GM12878 (cell line): Measurements from ENCODE around the gene RTEL1. TPM values are rescaled to one million over a fixed set of nuclear protein-coding genes. Genes with fewer than 3 reads are reported as not detected.
A peak's percentile ranks its signal among the peaks of the same experiment; 100 is the strongest.

Source experiments
- ATAC-seq: fragments of 200-7000 bp; cut with Tn5 transposase; 3 replicates; pipeline ENCODE4 v1.9.1; 2020; ENCODE audit warnings: mild to moderate bottlenecking, moderate library complexity
- BruUV-seq: library from RNA; stranded (reverse); fragments of 400-500 nt; replicated peaks from 2 replicates; lab custom pipeline; 2021; lab: Mats Ljungman, UMichigan
- CTCF ChIA-PET: fragments of 300-600 bp; sonication (Branson Sonifier 250); formaldehyde crosslinking; extraction: SDS; loops from one replicate; lab custom pipeline; 2021; ENCODE audit warnings: inconsistent platforms; lab: Yijun Ruan, JAX
- POLR2A ChIA-PET: fragments of 350-600 bp; formaldehyde crosslinking; extraction: SDS; loops from one replicate; lab custom pipeline; 2021; ENCODE audit warnings: inconsistent platforms; lab: Charles Lee
- RAD21 ChIA-PET: fragments of 300-600 bp; sonication (Branson Sonifier 250); formaldehyde crosslinking; loops from one replicate; lab custom pipeline; 2023; ENCODE audit warnings: antibody characterized with exemption; ENCODE audit not compliant: unreplicated experiment; lab: Charles Lee
- SMC1A ChIA-PET: fragments of 300-600 bp; sonication (Branson Sonifier 250); formaldehyde crosslinking; loops from one replicate; lab custom pipeline; 2023; ENCODE audit not compliant: unreplicated experiment, uncharacterized antibody; lab: Charles Lee
- DNase-seq: peaks from one replicate; pipeline ENCODE4 v3.0.0-alpha.2; 2011; ENCODE audit warnings: low read depth, low spot score
- FAIRE-seq: peaks from 3 replicates; lab custom pipeline; 2011; peaks lifted over from hg19 to GRCh38; lab: Jason Lieb, UNC
- H2AFZ ChIP-seq: 2 replicates; pipeline ENCODE4 v1.6.0; 2011; ENCODE audit warnings: low read depth, low read length, control low read depth; ENCODE audit not compliant: control insufficient read depth
- H3K27ac ChIP-seq: 2 replicates; pipeline ENCODE4 v1.5.1; 2011; ENCODE audit warnings: control low read depth; ENCODE audit not compliant: control insufficient read depth, insufficient read depth
- H3K27me3 ChIP-seq, 2 experiments: replicated peaks in 1 of 2; 2 replicates each; pipeline versions ENCODE4 v1.6.0 to v1.6.1; 2011; ENCODE audit warnings: low read length in 1 of 2; ENCODE audit not compliant: control insufficient read depth in 2 of 2, insufficient read depth in 2 of 2
- H3K36me3 ChIP-seq, 2 experiments: 2 replicates each; pipeline ENCODE4 v1.5.1; 2011; ENCODE audit warnings: low read length in 1 of 2; ENCODE audit not compliant: control insufficient read depth in 2 of 2, insufficient read depth in 2 of 2
- H3K4me1 ChIP-seq: 2 replicates; pipeline ENCODE4 v1.6.1; 2011; ENCODE audit warnings: mild to moderate bottlenecking, low read length, moderate library complexity, mixed read lengths; ENCODE audit not compliant: control insufficient read depth, insufficient read depth
- H3K4me2 ChIP-seq: 2 replicates; pipeline ENCODE4 v1.6.0; 2011; ENCODE audit warnings: control low read depth; ENCODE audit not compliant: control insufficient read depth, insufficient read depth
- H3K4me3 ChIP-seq: fragments of 200-600 bp; sonication (generic); 2 replicates; pipeline ENCODE4 v1.5.1; 2016
- H3K79me2 ChIP-seq: 2 replicates; pipeline ENCODE4 v1.6.0; 2011; ENCODE audit warnings: low read length; ENCODE audit not compliant: control insufficient read depth, insufficient read depth
- H3K9ac ChIP-seq: 2 replicates; pipeline ENCODE4 v1.8.0; 2011; ENCODE audit warnings: low read length, control low read depth, mixed read lengths; ENCODE audit not compliant: control insufficient read depth, insufficient read depth
- H3K9me3 ChIP-seq: replicated peaks from 3 replicates; pipeline ENCODE4 v1.5.1; 2011; ENCODE audit warnings: mild to moderate bottlenecking, low read length; ENCODE audit not compliant: control insufficient read depth, insufficient read depth
- H4K20me1 ChIP-seq: 2 replicates; pipeline ENCODE4 v1.6.0; 2011; ENCODE audit not compliant: control insufficient read depth, insufficient read depth
- BRCA1 ChIP-seq: IDR thresholded peaks from 2 replicates; pipeline ENCODE4 v1.6.1; 2011; ENCODE audit warnings: low read depth, low read length, improper control_type of control experiment
- CBX3 ChIP-seq: fragments of 200-600 bp; sonication (generic); IDR thresholded peaks from 2 replicates; pipeline ENCODE4 v1.6.1; 2016; ENCODE audit warnings: low read depth, borderline replicate concordance
- EED ChIP-seq: sonication (generic); IDR thresholded peaks from 2 replicates; pipeline ENCODE4 v1.6.1; 2016; ENCODE audit warnings: antibody characterized with exemption, low read depth
- ESRRA ChIP-seq: IDR thresholded peaks from 2 replicates; pipeline ENCODE4 v1.6.1; 2012; ENCODE audit warnings: mild to moderate bottlenecking, low read length, improper control_type of control experiment
- MXI1 ChIP-seq: fragments of 150-350 bp; IDR thresholded peaks from 2 replicates; pipeline ENCODE4 v1.6.1; 2011; ENCODE audit warnings: low read depth, mild to moderate bottlenecking, inconsistent platforms, low read length, improper control_type of control experiment
- PAX5 ChIP-seq: IDR thresholded peaks from 2 replicates; pipeline ENCODE4 v1.6.1; 2011; ENCODE audit warnings: low read depth, low read length, borderline replicate concordance
- RCOR1 ChIP-seq: conservative IDR thresholded peaks from 2 replicates; pipeline ENCODE4 v1.6.1; 2012; ENCODE audit warnings: low read depth, low read length, improper control_type of control experiment
- WGBS: methylation state at CpG from one replicate; pipeline ENCODE4 v1.1.6; 2016; ENCODE audit warnings: low lambda C conversion rate; ENCODE audit not compliant: insufficient replicate concordance, insufficient coverage; ENCODE audit errors: missing lambda C conversion rate; 5-methylcytosine and 5-hydroxymethylcytosine counted together
- in situ Hi-C: fragments of 300-500 bp; cut with MboI; formaldehyde crosslinking; loops from 9 replicates; pipeline ENCODE4 v1.14.3; 2018; ENCODE audit warnings: mixed read lengths
- intact Hi-C: fragments of 100-400 bp; cut with micrococcal nuclease; formaldehyde crosslinking; loops from one replicate; pipeline ENCODE4 v1.14.2; 2022; ENCODE audit not compliant: unreplicated experiment
- polyA plus RNA-seq, 11 experiments: library from polyadenylated mRNA; depleted of rRNA in 4 of 11; unstranded in 6 of 11; stranded (reverse) in 5 of 11; fragments of >200 nt; fragmentation: Nextera tagmentation in 4 of 11; fragmentation: Illumina TruSeq in 1 of 11; extraction: Ambion mirVana in 4 of 11; extraction: Trizol in 1 of 11; gene quantifications; 1 replicate in 1 of 11; 2 replicates in 10 of 11; pipeline versions ENCODE4 v1.2.1 to v1.2.3, GENCODE V29; 2011 to 2016; ENCODE audit warnings: inconsistent platforms in 2 of 11, missing spikeins in 2 of 11, low read depth in 1 of 11
- total RNA-seq, 4 experiments: library from RNA; depleted of rRNA in 3 of 4; stranded (reverse); fragments of >200 nt in 3 of 4; fragmentation: Illumina TruSeq in 1 of 4; extraction: Trizol in 1 of 4; gene quantifications; 2 replicates each; pipeline versions ENCODE4 v1.2.1 to v1.2.3, GENCODE V29; 2013 to 2021

The RTEL1 gene
- total and polyA plus RNA-seq, 10 of the 15 experiments (the other 5 are each of a cell fraction or from before 2014, with no cell fraction given) = 0.40 to 37.2 (median 15.6) TPM; not detected in 1

DNA sequence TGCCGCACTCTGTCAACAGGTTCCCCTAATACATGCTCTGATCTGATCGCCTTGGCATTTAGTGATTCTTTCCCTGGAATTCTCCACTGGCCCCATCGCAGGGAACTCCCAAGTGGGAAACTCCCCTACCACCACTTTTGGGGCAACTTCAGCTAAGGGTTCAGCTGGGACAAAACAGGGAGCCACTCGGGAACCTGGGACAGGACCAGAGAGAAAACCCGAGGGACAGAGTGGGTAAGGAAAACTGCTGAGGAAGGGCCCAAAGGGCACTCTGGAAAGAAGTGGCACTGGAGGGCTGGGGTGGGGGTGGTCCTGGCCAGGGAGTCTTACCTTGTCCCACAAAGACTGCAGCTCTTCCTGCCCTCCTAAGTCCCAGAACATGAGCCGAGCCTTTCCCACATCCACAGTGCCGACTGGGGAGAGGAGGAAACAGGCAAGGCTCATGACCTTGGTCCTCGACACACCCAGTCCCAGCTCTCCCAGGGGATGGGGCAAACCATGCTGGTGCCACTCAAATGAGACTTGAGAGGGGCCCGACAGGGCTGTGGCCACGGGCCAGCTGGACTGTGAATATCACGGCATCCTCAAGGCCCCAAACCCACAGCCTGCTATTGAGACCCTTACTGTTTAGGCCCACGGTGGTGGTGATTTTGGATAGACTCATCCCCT, 48.0 kb downstream of the RTEL1 start:
- no peak overlapping the region for H2AFZ ChIP-seq
- peaks cover 5 to 19% of the 10 kb centered on the region in 2 experiments for H3K36me3 ChIP-seq
- H3K9ac ChIP-seq = peak overlapping the region; percentile 77
- WGBS = 73% methylated on average over 12 of the region's 12 CpGs
- TSS peak; percentile 65 for BruUV-seq
- intact Hi-C loops (loop anchor here (2.0 kb wide), 4 partner anchors 31 to 251 kb away; partner anchors contain the start of genes LIME1, TPD52L2 and UCKL1), in situ Hi-C loops (loop anchor here (5.0 kb wide), 1 partner anchor 151 kb away; no protein-coding TSS in a partner anchor)
- ChIA-PET SMC1A (interaction anchor here (0.8 to 1.0 kb wide), 3 partner anchors 30 to 168 kb away, joined by 3 to 4 read pairs (median 3); partner anchors contain the start of gene LIME1), CTCF (interaction anchor here (0.6 to 3.3 kb wide), 11 partner anchors 31 to 268 kb away, joined by 3 to 28 read pairs (median 5); partner anchors contain the start of genes LIME1 and TPD52L2), RAD21 (interaction anchor here (1.2 to 2.1 kb wide), 2 partner anchors 30 to 153 kb away, joined by 3 to 6 read pairs; partner anchors contain the start of gene LIME1), POLR2A (interaction anchor here (0.6 to 1.5 kb wide), 2 partner anchors 30 to 64 kb away, joined by 4 to 6 read pairs; partner anchors contain the start of gene LIME1)
- TF ChIP-seq EED = no peak
- TF ChIP-seq CBX3 = no peak
- TF ChIP-seq PAX5 = no peak
- no peak for TF ChIP-seq BRCA1
- TF ChIP-seq MXI1 = no peak
- TF ChIP-seq RCOR1 = no peak
- TF ChIP-seq ESRRA = no peak
- H4K20me1 ChIP-seq = no peaks in the 10 kb centered on the region
- peak overlapping the region; percentile 87 for H3K4me2 ChIP-seq
- H3K9me3 ChIP-seq = no peaks in the 10 kb centered on the region; the same call in 2 of the 3 replicates
- H3K4me3 ChIP-seq = peak overlapping the region; percentile 89
- peak overlapping the region; percentile 74; the same call in 1 of the 2 replicates for H3K27ac ChIP-seq
- H3K4me1 ChIP-seq = peaks cover 12% of the 10 kb centered on the region
- DNase-seq = no peak
- H3K27me3 ChIP-seq = no peaks in the 10 kb centered on the region
- H3K79me2 ChIP-seq = peaks cover 40% of the 10 kb centered on the region
- no peak for ATAC-seq
- FAIRE-seq = no peak
